HK-2 (cell line): ENCODE measurements around the gene KRT80.

Experiments
- DNase-seq: peaks from one replicate; pipeline ENCODE4 v3.0.0-alpha.2; 2018; ENCODE audit not compliant: unreplicated experiment

KRT80 gene

DNA sequence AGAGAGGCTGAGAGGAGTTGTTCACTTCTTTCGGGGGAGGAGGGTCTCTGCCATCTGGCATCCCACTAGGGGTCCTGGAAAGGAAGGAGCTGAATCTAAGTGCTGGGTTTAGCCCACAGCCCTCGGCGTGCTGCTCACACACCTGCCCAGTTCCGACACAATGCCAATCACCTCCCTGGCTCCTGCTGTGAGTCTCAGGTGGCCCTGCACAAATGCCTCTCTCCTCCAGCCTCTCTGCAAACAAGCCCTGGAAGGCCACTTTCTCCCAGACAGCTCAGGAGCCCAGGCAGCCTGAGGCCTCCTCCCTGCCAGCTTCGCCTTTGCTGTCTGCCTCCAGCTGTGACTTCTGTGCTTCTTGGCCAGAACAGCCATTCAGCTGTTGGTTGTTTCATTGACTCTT, 61.1 kb downstream of the KRT80 start:
- no peak for DNase-seq

DNA sequence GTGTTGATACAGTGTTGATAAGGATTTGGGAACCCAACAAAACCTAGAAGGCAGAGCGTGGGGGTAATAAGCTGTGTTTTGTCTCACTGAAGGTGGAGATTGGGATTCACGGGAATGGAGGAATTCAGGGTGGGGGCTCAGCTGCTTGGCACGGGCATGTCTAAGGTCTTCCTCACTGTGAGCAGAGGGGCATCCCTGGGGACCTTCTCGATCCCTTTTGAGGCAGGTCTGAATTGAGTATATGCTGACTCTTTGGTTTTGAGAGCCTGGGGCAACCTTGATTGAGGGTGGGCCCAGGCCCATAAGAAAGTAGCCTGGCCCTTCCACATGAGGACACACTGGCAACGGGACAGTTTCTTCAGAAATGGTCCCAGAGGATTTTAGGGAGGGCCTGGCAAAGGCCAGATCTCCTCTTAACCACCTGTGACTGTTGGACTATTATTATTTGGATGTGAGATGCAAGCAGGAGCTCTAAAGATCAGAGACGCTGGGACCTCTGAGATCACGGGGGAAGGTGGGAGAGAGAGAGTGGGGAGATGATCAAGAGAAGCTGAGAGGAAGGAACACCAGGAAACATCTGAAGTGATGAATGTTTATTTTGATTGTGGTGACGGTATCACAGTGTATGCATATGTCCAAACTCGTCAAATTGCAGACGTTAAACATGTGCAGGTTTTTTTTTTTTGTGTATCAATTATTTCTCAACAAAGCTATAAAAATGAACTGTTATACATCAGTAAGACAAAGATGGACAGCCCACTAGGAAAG, 63.9 kb downstream of the KRT80 start:
- DNase-seq, result no peak

DNA sequence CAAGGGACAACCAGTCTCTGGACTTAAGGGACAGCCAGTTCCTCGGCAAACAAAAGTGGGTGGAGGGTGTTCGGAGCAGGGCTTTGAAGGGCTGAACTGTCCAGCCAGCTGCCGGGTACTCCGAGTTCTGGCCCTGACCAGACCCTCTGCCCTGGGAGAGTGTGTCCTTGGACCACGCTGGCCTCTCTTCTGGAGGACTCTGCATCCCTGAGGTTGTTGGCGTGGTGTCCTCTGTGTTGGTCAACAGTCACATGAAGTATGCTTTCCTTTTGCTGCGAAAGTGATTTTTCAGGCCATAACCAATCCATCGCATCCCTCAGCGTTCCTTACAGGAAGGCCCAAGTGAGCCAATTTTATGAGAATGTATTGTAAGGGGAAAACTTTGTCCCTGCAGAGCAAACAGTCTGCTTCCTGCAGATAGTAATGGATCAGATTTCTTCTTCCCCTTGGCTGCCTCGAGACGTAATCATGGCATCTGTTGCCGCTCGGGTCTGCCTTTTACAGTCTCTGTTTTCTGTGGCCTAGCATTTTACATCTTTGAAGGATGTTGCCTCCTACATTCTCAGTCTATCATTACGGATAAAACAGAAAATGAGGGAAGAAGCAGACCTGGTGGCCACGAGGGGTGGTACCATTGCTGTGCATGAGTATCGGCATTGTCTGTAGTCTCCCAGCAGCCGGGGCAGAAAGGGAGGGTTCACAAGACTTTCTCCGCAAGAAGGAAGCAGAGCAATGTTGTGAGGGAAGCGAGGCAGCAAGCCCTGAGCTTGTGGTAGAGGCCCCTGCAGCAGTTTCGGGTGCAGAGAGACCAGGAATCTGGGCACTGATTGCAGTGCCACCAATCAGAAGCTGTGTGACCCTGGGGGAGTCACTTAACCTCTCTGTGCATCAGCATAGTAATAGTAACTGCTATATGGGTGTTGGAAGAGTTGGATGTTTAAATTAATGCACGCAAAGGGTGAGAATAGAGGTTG, 64.9 kb downstream of the KRT80 start:
- DNase-seq, result no peak

DNA sequence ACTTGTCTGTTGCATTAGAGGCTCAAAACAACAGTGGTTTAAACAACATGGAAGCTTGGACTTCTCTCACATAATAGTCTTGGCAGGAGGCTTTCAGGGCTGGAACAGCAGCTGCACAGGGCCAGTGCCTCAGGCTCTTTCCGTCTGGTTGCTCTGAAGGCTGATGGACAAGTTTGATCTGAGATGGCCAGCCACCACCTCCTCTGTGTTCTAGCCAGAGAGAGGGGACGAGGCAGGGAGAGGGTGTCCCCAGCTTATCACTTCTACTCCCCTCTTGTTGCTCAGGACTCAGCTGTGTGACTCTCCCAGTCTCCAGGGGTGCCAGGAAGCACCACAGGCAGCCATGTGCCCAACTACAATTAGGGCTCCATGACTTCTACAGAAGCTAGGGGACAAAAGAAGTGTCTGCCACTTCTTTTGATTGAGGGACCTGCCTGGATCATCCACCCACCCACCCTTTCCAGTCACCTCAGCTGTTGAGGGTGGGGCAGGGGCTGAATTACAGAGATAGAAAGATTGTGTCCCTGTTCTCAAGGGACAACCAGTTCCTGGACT, 65.7 kb downstream of the KRT80 start:
- no peak for DNase-seq

DNA sequence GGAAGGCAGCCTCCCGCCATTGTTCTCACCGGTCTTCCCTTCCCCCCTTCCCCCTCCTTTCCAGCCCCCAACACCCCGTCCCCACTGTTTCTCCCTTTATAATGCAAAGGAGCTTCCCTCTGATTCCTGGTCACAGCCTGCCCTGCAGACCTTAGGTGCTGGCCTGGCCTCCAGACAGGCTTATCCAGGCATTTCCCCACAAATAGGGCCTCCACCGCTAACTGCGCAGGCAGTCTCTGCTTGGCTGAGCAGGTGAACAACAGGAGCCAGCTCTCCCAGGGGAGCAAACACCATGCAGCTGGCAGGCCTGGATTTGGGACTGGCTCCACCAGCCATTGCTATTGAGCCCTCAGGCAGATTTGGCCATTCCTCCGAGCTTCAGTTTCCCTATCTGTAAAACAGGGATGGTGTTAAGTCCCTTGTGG, 66.3 kb downstream of the KRT80 start:
- DNase-seq, result no peak

DNA sequence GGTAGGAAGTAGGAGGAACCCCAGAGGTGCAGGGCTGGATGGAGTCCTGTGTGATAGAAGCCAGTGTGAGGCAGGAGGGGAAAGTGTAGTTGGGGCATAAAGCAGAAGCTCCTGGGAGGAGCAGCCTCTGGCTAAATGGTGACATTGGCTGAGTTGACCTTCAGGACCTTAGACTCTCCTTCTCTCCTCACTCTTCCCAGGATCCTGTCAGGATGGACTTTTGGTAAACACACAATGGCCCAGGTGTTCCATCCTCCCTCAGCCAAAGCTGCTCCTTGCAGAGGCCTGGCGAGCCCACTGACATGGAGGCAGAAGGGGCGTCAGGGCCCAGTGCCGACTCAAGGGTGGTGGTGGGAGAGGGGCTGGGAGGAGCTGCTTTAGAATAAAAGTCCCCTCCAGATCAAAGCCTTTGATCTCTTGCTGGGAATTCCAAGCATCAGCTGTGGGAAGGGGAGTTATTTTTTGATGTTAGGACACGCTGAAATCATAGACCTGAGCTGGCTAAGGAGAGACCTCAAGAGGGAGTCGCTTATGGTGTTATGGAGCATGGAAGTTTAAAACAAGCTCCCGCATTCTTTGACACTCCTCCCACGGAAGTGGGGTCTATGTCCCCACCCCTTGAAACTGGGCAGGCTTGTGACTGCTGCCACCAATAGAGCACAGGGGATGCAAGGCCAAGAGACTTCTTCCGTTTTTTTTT, 68.2 kb downstream of the KRT80 start:
- no peak for DNase-seq

DNA sequence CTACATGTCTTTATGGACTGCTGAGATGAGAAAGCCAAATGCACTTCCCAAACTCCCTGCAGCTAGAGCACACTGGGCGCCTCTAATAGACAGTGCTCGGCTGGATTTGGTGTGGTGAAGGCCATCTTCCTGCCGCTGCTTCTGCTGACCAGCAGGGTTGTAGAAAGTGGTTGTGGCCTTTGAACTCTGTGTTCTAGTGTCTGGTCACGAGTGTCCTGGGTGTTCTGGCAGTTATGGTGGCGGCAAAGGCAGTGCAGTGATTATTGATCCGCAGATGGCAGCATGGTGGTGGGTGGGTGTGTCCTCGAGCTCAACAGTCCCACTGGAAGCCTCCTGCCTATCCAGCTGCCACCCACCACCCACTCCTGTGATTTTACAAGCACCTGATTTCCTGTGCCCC, 68.9 kb downstream of the KRT80 start:
- no peak for DNase-seq

DNA sequence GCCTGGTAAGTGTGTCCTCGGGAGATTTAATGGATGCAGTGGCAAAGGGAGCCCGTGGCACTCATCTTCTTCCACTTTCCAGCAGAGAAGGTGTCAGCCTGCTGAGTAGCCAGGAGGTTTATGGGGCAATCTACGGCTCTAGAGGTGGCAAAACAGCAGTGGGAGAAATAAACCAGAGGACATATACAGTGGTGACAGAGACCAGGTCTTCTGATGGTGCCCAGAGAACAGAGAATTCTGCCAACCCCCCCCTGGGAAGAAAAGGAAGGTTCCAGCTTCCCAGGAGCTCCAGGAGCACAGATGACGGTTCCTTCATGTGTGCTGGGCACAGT, 69.3 kb downstream of the KRT80 start:
- DNase-seq, result no peak

DNA sequence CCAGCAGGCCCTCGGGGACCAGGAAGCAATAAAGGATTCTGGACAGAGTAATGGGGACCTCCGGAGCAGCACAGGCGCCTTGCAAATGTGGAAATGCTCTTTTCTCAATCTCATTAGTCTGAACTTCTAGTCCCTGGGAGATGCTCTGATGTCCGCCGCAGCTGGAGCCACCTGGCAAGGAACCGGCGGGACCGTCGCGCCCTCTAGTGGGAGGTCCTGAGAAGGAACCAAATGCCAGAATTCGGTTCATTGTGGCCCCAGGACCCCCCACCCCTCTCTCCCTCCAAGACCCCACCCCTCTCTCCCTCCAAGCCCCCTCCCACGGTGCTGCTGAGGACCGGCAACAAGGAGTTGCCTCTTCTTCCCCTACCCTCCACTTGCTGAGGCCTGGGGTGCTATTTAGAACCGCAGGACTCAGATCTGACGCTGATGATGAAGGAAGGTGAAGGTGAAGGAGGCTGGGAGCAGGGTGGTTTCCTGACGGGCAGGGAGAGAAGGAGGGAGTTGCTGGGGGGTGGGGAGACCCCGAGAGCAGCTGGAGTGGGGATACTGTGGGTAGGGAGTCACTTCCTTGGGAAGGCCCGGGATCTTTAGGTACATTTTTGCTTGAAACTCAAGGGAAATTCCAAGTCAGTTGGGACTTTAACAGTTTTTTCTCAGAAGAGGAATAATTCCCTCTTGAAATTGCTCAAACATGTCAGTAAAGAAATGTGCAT, 69.8 kb downstream of the KRT80 start:
- DNase-seq, result no peak

DNA sequence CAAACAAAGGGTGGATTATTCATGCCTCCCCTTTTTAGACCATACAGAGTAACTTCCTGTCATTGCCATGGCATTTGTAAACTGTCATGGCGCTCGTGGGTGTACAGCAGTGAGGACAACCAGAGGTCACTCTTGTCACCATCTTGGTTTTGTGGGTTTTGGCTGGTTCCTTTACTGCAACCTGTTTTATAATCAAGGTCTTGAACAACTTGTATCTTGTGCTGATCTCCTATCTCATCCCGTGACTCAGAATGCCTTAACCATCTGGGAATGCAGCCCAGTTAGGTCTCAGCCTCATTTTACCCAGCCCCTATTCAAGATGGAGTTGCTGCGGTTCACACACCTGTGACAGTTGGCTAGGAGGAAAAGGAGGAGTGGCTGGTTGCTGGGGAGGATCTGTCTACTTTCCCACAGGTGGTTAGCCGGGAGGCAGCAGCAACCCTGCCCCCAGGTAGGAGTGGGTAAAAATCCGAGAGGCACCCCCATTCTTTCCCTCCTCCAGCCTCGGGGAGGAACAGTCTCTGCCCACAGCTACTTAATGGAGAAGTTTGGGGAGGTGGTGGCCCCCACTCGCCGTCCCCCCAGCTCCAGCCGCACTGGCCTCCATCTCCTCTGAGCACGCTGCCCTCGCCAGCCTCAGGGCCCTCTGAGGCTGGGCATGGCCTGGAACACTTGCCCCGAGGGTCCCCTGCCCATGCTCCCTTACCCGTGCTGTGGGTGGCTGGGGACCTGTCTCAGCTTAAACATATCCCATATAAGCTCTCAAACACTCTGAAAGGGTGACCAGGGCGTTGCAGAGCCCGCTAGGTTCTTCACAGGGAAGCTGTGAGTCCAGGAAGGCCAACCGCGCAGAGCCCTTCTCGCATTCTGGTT, 70.6 kb downstream of the KRT80 start:
- no peak for DNase-seq

DNA sequence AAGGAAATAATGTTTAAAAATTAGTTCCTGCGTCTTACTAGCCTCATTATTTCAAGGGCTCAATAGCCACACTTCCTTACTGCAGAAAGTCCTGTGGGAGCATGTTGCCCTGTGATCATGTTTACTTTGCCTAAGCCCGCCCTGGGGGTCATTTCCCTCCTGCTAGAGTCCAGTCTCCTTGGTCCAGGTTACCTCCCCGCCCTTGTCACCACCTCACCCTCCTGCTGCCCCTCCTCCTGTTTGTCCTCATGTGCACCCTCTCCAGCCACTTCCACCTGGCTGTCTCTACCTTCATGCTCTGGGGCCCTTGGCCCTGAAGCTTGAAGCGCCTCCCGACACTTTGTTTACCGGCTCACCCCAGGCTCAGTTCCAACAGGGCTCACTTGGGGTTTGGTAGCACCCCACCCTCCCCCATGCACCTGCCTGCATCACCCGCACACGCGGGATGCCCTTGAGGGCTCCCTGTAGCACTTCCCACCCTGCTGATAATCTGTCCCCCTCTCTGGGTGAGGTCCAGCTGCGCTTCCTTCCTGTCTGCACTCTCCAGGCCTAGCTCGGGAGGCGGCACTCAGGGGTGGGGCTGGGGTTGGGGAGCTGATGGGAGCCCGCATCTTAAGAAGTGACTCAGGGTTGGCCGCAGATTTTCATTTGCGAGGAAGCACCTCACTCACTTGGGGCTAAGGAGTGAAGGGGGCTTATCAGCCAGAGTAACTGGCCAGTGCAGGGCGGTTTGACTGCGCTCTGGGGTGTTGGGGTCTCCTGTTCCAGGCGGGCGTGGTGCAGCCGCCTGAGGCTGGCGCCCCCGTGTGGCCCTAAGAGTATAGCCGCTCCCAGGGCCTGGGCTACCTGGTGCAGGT, 72.2 kb downstream of the KRT80 start:
- DNase-seq, result no peak
